HG02885 (cell line): ENCODE measurements around the gene ERC2.
"Not testable (repeated sequence)": the region's sequence is repeated elsewhere in the genome, so short reads cannot be mapped to it uniquely, and the experiment has no call there.

Experiments used
- ATAC-seq: cut with Tn5 transposase; IDR thresholded peaks from one replicate; pipeline ENCODE4 v1.9.1; 2021; ENCODE audit warnings: mild to moderate bottlenecking; ENCODE audit not compliant: unreplicated experiment, poor library complexity

The ERC2 gene

GRCh38 chr3:55873523-55874254, 594.6 kb downstream of the ERC2 start:
- no peak for ATAC-seq

DNA sequence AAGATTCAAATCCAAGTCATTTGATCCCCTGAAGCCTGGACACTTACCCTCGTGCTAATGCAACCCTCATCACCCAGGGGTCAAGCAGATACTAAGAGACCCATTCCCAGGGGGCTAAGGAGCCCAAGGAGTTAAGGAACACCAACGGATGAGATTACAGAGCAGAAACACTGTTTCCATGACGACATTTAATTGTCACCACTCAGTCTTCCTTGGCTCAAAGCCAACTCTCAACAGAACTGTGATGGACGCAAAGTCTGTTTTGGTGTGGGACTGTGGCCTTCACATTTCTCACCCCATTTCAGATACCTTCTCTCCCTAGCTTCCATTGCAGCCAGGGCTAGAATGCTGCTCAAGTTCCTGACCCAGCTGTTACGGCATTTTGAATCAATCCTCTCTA, 597.7 kb downstream of the ERC2 start:
- ATAC-seq: no peak

GRCh38 chr3:55868347-55868746, 599.9 kb downstream of the ERC2 start:
- no peak for ATAC-seq

GRCh38 chr3:55863028-55863427, 605.2 kb downstream of the ERC2 start:
- no peak for ATAC-seq

DNA sequence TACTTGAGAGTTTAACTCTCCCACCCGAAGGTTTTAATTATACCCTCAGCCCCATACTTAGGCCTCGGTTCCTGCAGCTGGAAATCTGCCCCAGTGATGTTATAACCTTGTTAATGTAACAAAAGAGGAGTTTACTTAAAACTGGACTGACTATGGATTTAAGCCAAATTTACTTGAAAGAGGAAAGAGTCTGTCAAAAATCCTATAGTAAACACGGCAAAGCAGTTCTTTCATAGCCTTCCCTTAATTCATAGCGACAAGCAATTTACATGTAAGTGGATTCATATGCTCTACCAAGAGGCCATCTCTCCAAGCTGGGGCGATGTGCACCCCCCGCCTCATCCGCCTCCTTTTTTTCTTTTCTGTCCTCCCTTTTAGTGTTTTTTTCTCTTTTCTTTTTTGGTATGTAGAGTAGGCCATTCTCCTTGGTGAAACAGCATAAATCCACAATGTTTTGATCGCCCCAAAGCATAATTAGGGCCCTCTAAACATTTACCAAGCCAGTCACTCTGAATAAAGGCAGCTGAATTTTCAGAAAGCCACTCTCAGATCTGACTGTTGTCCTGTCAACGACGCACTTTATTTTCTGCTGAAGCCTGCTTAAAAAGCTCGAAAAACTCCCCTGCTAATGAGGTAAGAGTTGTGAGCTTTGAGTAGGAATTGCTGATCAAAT, 608.1 kb downstream of the ERC2 start:
- ATAC-seq: no peak

DNA sequence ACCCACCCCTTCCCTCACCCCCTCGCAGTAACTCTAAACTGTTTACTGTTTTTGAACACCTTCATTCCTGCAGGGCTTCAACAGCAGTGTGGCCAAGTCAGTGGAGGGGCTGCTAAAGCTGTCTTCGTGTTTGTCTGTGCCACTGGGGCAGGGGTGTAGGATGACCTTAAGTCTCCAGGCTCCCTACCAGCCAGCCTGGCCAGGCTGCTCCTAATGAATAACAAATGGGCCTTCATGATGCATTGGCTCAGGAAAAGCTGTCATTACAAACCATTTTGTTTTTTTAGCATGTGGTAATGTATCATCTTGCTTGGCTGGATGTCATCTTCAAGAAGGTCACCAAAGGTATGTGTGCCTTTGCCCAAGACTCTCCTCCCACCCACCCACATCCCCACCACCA, 609.0 kb downstream of the ERC2 start:
- ATAC-seq: no peak

DNA sequence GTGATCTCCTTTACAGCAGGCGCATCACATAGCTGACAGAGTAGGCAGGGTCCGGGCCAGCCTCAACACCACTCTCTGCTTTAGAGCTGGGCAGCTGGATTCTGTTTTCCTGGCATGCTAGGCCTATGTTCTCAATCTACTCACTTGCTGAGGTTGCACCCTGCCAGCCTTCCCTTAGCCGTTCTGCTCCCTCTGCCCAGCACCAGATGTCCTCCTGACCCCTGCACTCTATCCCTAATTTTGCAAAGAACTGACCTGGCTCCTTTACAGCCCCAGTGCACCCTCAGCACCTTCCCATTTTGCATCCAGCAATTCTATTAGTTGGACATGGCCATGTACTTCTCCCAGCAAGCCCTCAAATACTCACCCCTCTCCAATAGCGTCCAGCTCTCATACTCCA, 609.5 kb downstream of the ERC2 start:
- no peak for ATAC-seq

GRCh38 chr3:55858302-55858701, 610.0 kb downstream of the ERC2 start:
- no peak for ATAC-seq

GRCh38 chr3:55857633-55858032, 610.6 kb downstream of the ERC2 start:
- ATAC-seq: no peak

- no peak for ATAC-seq
These were observed 613.0 kb downstream of the ERC2 start for GRCh38 chr3:55855311-55855710.

DNA sequence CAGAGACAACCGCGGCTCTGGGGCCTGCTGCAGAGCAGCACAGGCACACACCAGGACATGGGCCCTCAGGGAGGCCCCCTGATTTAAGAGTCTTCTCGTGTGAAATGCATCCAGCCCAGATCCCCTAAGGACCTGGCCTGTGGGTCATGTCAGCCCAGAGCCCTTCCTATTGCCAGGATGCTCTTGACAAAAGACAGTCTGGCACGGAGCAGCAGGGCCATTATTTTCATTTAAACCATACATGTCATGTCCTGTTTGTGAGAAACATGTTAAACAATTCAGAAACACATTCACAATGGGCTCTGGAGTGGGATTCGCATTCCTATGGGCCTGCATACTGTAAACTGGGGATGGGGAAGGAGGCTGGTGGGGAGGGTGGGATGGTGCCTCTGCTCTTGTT, 613.8 kb downstream of the ERC2 start:
- no peak for ATAC-seq

DNA sequence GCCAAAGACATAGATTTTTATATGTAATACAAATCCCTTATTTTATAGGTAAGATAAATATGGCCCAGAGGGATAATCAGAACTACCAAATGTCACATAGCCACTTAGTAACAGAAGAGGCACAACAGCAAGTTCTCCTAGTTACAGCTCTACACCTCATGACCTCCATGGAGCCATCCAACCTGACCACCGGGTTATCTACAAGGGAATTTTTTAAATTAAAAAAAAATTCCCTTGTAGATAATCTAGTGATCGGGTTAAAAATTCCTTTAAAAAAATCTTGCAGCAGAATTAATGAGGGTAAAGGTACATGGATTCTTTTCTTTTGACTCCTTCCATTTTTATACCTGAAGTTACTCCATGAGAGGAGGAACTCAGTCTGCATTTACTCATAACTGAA, 615.9 kb downstream of the ERC2 start:
- ATAC-seq: no peak

- ATAC-seq: no peak
These were observed 626.1 kb downstream of the ERC2 start for GRCh38 chr3:55842204-55842603.

DNA sequence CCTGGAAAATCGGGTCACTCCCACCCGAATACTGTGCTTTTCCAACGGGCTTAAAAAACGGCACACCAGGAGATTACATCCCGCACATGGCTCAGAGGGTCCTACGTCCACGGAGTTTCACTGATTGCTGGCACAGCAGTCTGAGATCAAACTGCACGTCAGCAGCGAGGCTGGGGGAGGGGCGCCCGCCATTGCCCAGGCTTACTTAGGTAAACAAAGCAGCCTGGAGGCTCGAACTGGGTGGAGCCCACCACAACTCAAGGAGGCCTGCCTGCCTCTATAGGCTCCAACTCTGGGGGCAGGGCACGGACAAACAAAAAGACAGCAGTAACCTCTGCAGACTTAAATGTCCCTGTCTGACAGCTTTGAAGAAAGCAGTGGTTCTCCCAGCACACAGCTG, 636.4 kb downstream of the ERC2 start:
- ATAC-seq: not testable (repeated sequence)

DNA sequence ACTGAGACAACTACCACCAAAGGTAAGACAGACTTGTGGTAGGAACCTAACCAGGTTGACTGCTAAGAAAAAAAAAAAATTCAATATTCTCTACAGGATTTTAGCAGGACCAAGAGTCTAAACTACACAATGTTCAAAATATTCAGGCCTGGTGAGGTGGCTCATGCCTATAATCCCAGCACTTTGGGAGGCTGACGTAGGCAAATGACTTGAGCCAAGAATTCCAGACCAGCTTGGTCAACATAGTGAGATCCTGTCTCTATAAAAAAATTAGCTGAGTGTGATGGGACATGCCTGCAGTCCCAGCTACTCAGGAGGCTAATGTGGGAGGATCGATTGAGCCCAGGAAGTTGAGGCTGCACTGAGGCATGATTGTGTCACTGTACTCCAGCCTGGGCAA, 639.6 kb downstream of the ERC2 start:
- ATAC-seq: no peak

DNA sequence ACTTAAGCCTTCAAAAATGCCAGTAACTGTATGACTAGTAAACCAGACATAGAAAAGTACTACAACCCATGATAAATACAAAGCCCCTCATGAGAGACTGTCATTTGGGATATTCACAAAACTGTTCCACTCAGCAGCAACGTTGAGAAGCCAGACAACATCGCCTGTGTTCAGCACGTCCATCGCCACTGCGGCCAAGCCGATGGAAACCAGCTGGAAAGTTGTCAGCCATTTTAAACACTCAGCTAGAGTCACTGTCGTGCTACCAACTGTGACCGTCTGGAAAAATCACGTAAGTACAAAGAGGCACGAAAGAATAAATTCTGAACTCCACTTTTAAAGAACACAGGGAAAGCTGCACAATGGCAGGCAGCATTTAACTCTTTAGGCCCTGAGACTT, 640.5 kb downstream of the ERC2 start:
- no peak for ATAC-seq

DNA sequence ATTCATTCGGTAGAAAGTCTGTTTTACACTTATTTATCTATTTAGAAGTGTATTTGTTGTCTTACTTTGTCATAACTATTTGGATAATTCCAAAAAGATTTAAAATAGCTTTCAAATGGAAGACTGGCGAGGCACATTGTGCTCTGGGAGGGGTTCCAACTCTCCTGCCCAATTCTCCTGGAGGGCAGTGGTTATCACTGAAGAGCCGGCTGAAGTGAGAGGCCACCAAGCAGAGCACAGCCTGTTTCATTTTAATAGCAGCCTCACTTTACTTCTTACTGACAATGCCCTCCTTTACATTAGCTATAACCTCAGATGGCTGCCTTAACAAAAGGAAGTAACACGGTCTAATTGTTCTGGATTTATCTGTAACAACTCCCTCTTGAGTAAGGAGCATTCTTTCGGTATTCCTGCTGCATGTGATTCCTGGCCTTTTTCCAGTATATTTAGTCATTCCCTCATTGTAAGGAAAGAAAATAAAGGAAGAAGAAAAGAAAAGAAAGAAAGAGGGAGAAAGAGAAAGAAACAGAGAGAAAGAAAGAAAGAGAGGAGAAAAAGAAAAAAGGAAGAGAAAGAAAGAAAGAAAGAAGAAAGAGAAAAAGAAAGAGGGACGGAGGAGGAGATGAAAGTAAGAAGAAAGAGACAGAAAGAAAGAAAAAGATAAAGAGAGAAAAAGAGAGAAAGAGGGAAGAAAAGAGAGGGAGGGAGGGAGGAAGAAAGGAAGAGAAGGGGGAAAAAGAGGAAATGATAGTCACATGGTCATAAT, 641.4 kb downstream of the ERC2 start:
- ATAC-seq: no peak

GRCh38 chr3:55826097-55826496, 642.2 kb downstream of the ERC2 start:
- no peak for ATAC-seq

GRCh38 chr3:55824406-55824805, 643.9 kb downstream of the ERC2 start:
- ATAC-seq: no peak

DNA sequence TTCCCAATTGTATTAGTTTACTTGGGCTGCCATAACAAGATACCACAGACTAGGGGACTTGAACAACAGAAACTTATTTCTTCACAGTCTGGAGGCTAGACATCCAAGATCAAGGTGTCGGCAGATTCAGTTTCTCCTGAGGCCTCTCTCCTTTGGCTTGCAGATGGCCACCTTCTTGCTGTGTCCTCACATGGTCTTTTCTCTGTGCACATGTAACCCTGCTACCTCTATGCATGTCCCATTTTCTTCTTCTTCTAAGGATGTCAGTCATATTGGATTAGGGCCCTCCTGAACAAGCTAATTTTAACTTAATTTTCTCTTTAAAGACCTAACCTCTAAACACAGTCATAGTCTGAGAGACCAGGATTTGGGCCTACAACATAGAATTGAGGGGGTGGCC, 644.4 kb downstream of the ERC2 start:
- no peak for ATAC-seq

- no peak for ATAC-seq
These were observed 645.3 kb downstream of the ERC2 start for GRCh38 chr3:55823001-55823400.
